HS-5 (cell line): ENCODE results near the gene CLCN7.

Experiments
- DNase-seq: peaks from one replicate; pipeline ENCODE4 v3.0.0-alpha.2; 2012; ENCODE audit warnings: low read depth

The CLCN7 gene

GRCh38 chr16:1503110-1503955, 28.5 kb upstream of the CLCN7 start:
- no peak for DNase-seq

GRCh38 chr16:1502092-1503004, 27.5 kb upstream of the CLCN7 start:
- DNase-seq: no peak

GRCh38 chr16:1501630-1502029, 26.8 kb upstream of the CLCN7 start:
- no peak for DNase-seq

GRCh38 chr16:1500465-1501150, 25.8 kb upstream of the CLCN7 start:
- no peak for DNase-seq

GRCh38 chr16:1499756-1500464, 25.1 kb upstream of the CLCN7 start:
- no peak for DNase-seq

- DNase-seq: no peak
These were observed 24.3 kb upstream of the CLCN7 start for GRCh38 chr16:1498899-1499676.

GRCh38 chr16:1497014-1497598, 22.3 kb upstream of the CLCN7 start:
- no peak for DNase-seq

- DNase-seq: no peak
These were observed 21.6 kb upstream of the CLCN7 start for GRCh38 chr16:1496464-1496863.

GRCh38 chr16:1495889-1496262, 21.0 kb upstream of the CLCN7 start:
- no peak for DNase-seq

GRCh38 chr16:1495211-1495888, 20.5 kb upstream of the CLCN7 start:
- DNase-seq: no peak

GRCh38 chr16:1494711-1495110, 19.9 kb upstream of the CLCN7 start:
- no peak for DNase-seq

- no peak for DNase-seq
These were observed 19.4 kb upstream of the CLCN7 start for GRCh38 chr16:1494129-1494640.

GRCh38 chr16:1493746-1494094, 18.9 kb upstream of the CLCN7 start:
- DNase-seq: no peak

- DNase-seq: peak; percentile 20
These were observed 18.3 kb upstream of the CLCN7 start, which contains the start of gene TELO2 for GRCh38 chr16:1492923-1493745. TELO2 (plus strand) TSS chr16:1493360; CDS start chr16:1494282, 922 bp downstream.

- no peak for DNase-seq
These were observed 17.5 kb upstream of the CLCN7 start for GRCh38 chr16:1492082-1492922.

- no peak for DNase-seq
These were observed 16.5 kb upstream of the CLCN7 start for GRCh38 chr16:1491327-1491726.

- no peak for DNase-seq
These were observed 14.2 kb upstream of the CLCN7 start for GRCh38 chr16:1489077-1489476.

GRCh38 chr16:1488619-1489018, 13.8 kb upstream of the CLCN7 start, which contains the start of gene PTX4:
PTX4 (minus strand) TSS chr16:1488944; CDS start chr16:1488909, 35 bp downstream.
- DNase-seq: no peak
